Right lobe of liver (tissue), 4 donors: ENCODE results near the gene DDX51.

Source experiments
- POLR2A ChIP-seq: fragments of 450-650 bp; IDR thresholded peaks from one replicate; pipeline ENCODE4 v1.6.1; 2017; ENCODE audit warnings: antibody characterized with exemption, mild to moderate bottlenecking
- TF ChIP-seq, protein P1 (sequence below), 4 donors: fragments of 200-600 bp in 3 of 4; fragments of 450-650 bp in 1 of 4; IDR thresholded peaks; one replicate each; pipeline versions ENCODE4 v1.5.1 to v1.8.0; 2016 to 2022; ENCODE audit warnings: antibody characterized with exemption in 4 of 4, mild to moderate bottlenecking in 2 of 4
- donor health status: DM: no; HTN: no; CAD: no.
- donor health status: DM: no; HTN: no; CAD: no.
- donor health status: DM: no; HTN: yes; CAD: no.

DNA sequence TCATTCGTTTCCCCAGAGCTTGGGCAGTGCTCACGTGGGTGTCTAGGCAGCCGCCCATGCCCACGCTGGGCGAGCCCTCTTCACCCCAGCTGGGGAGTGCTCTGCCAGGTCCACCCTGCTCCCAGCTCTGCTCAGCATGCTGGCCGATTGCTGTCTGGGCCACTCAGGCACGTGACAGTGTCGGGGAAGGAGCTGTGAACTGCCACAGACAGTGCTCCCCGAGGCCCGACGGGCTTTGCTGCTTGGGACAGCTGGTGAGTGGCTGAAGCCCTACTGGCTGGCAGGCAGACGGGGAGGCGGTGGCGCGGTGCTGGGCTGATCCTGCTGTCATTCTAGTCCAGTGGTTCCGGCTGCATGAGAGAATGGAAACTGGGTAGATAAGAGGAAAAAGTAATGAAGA, 15.9 kb upstream of the DDX51 start:
- TF ChIP-seq, protein P1, sequence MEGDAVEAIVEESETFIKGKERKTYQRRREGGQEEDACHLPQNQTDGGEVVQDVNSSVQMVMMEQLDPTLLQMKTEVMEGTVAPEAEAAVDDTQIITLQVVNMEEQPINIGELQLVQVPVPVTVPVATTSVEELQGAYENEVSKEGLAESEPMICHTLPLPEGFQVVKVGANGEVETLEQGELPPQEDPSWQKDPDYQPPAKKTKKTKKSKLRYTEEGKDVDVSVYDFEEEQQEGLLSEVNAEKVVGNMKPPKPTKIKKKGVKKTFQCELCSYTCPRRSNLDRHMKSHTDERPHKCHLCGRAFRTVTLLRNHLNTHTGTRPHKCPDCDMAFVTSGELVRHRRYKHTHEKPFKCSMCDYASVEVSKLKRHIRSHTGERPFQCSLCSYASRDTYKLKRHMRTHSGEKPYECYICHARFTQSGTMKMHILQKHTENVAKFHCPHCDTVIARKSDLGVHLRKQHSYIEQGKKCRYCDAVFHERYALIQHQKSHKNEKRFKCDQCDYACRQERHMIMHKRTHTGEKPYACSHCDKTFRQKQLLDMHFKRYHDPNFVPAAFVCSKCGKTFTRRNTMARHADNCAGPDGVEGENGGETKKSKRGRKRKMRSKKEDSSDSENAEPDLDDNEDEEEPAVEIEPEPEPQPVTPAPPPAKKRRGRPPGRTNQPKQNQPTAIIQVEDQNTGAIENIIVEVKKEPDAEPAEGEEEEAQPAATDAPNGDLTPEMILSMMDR (IDR thresholded peaks at IDR 0.05): no peak
- no peak for TF ChIP-seq POLR2A
